Left ventricle myocardium superior (tissue), 1 donor: ENCODE results near the gene RAB40A. TPM values are rescaled to one million over a fixed set of nuclear protein-coding genes. Genes with fewer than 3 reads are reported as not detected.
"Not testable (repeated sequence)": the region's sequence is repeated elsewhere in the genome, so short reads cannot be mapped to it uniquely, and the experiment has no call there.

Source experiments
- ATAC-seq: fragments of 200-7000 bp; cut with Tn5 transposase; one replicate; pipeline ENCODE4 v1.9.1; 2020; ENCODE audit warnings: mild to moderate bottlenecking, moderate library complexity
- DNase-seq: peaks from one replicate; pipeline ENCODE4 v3.0.0-alpha.2; 2020
- intact Hi-C: fragments of 100-400 bp; cut with micrococcal nuclease; formaldehyde crosslinking; loops from one replicate; pipeline ENCODE4 v1.11.0; 2022
- total RNA-seq: library from RNA; stranded (reverse); fragmentation: NEBNext Ultra II Directional; extraction: Animal tissue kit (Norgen Biotek cat#: 25700); gene quantifications from one replicate; pipeline ENCODE4 v1.2.1, GENCODE V29; 2021
- donor health status: DM: no; HTN: yes; CAD: no; lungs with severe emphysema.

Gene RAB40A
- total RNA-seq, 1 donor from 2014 or later = 0.10 TPM

DNA sequence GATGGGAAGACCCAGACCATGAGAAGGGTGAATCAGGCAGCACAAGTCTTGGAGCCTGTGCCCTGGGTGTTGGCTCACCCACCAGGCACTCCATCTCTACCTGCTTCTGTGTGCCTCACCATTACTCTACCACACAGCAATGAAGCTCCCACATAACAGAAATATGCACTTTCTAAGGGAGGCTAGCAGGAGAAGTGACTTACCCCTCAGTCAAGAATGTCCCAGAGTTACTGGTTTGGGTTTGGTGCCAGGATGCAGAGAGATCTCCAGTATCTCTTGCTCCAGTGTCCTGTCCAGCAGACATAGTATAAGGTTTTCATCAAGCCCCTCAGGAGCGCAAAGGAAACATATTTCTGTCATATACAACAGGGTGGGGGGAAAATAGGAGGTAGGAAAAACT, 11.3 kb upstream of the RAB40A start:
- intact Hi-C loops = no loop called here
- DNase-seq (no peak), ATAC-seq (no peak)

DNA sequence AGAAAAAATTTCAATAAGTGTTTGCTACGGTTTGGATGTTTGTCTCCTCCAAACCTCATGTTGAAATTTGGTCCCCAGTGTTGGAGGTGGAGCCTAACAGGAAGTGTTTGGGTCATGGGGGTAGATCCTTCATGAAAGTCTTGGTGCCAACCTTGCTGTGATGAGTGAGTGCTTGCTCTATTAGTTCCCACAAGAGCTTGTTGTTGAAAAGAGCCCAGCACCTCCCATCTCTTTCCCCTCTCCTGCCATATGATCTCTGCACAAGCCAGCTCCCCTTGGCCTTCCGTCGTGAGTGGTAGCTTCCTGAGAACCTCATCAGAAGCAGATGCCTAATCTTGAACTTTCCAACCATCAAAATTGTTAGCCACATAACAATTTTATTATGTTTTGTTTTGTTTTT, 10.3 kb upstream of the RAB40A start:
- no peak for ATAC-seq
- no peak for DNase-seq
- intact Hi-C loops = no loop called here

DNA sequence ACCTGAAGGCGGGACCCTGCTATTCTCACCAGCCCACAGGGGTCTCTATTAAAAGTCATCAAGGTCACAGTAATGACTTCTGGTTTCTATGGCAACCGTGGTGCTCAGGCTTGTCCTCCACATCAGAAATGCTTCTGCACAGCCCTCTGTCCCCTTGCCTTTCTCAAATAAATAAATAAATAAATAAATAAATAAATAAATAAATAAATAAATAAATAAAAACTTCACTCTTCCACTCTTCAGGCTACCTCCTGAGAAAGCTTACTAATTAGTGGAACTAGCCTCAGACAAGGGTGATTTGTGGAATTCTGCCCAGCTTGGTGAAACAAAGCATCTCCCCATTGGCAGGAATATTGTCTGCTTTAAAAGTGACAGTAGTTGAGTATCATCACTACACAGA, 5.5 kb upstream of the RAB40A start:
- DNase-seq (no peak), ATAC-seq (no peak)
- intact Hi-C loops = no loop called here

DNA sequence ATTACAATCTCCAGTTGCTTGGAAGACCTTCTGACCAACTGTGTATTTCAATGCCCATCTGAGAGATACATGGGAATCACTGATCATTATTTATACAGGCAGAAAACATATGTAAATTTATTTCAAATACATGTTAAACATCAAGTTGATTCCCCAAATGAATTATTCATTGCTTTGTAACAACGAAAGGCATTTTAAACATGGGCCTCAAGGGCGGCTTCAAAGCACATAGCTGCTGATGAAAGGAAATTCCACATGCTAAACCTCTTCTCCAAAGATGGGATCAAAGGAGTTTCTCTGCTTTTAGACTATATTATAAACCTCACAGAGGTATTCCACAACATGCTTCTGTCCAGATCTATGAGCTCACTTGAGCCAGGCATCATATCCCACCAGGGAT, 4.3 kb upstream of the RAB40A start:
- intact Hi-C loops = no loop called here
- ATAC-seq (no peak), DNase-seq (no peak)

DNA sequence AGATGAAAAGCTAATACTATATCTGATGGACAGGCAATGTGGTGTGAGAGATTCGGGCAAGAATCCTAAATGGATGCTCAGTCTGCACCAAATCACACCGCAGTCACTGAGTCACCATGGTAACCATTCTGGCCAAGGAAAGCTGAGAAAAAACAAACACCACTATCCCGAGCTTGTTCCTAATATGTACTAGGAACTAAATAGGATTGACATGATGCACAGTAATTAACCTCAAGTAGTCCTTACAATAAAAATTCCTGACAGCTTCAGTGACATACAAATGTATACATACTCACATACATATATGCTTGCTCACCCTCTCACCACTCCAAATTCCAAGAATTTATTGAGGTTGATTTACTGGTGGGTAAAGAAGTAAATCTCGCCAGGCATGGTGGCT, 1.1 kb upstream of the RAB40A start:
- DNase-seq (no peak), ATAC-seq (no peak)
- intact Hi-C loops = no loop called here

DNA sequence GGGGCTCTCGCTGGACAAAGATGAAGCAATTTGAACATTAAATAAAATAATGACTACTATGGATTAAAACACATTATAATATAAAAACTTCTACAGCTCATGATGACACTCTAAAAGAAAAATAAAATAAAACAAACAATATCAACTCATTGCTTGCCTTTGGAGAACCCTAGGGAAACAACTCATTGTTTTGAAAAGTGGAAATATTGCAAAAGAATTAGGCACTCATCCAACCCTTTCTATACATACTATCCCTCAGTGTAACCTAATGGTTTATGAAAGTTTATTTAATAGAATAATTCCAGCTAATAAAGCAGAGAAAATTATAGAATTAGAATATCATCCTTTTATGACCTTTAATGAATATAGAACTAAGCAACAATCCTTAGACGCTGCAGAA, 718 bp downstream of the RAB40A start:
- ATAC-seq (no peak), DNase-seq (no peak)
- intact Hi-C loops = no loop called here

DNA sequence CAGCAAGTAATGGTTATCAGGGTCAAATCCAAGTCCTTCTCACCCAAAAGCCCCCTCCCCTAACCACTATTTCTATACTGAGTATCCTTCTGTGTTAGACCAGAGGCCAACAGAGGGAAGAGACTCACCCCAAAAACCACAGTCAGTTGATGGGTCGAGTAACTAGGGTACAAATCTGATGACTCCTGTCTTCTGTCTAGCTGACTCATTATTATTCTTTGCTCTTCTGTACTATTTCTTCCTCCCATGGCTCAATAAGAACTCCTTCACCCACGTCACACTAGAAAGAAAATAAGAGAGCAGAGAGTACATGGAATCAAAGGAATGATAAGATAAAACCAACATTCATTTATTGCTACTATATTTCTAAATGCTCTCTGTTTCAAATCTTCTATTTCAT, 2.0 kb downstream of the RAB40A start:
- no peak for ATAC-seq
- intact Hi-C loops = no loop called here
- no peak for DNase-seq

DNA sequence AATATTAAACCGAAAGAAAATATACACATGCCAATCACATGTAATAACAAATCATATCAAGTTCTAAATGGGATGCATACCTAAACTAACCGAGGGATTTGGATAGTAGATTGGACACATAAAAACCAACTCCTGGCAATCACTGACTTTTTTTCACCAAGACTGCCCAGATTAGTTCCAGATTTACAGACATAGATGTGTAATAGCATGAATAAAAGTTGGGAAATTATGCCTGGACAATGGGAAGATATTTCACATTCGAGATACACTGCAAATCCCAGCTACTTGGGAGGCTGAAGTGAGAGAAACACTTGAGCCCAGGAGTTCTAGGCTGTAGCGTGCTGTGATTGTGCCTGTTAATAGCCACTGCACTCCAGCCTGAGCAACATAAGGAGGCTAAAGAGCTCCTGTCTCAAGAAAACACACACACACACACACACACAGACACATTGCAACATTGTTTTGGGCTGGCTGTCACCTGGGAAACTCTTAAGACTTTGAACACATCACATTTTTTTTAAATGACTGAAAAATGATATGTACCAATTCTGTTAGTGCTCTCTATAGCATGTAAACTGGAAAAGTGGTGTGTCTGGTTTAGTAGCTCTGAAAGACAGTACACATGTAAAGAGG, 5.7 kb downstream of the RAB40A start:
- intact Hi-C loops = no loop called here
- ATAC-seq (no peak), DNase-seq (no peak)

DNA sequence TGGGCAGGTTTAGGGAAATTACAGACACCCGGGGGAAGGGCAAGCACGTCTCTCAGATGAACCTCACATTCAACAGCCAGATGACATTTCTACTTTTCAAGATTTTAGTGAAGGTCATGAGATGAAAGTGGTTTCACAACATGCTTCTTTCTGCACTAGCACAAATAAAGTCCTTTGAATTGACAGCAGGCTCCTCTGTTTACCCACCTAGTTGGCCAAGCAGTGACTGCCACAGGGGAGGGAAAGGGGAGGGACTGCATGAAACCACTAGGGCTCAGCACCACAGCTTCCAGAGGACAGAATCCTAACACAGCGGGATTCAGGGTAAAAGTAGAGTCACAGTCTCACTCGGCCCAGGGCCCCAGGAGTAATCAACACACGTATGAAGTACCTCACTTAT, 6.2 kb downstream of the RAB40A start:
- DNase-seq (no peak), ATAC-seq (no peak)
- intact Hi-C loops = no loop called here

DNA sequence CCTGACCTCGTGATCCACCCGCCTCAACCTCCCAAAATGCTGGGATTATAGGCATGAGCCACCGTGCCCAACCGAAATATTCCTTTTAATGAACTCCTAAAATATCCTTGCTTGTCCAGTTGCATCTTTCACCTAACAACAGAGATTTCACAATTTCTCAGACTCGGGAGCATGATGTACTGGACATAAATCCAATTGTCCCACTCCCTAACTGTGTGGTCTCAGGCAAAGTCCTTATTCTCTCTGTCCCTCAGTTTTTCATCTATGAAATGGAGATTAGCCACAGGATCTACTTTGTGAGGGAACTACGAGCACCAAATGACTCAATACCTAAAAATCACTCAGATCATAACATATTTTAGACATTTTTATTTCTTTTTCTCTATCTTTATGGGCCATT, 9.3 kb downstream of the RAB40A start:
- ATAC-seq (no peak), DNase-seq (no peak)
- intact Hi-C loops = no loop called here

DNA sequence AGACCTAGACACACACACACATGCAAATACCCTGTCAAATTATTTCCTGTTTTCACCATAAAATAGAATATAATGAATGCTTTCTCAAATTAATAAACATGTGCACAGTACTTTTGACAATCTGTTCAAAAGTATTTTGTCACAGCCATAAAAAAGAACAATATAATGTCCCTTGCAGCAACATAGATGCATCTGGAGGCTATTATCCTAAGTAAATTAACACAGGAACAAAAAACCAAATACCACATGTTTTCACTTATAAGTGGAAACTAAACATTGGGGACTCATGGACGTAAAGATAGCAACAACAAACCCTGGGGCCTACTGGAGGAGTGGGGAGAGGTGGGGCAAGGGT, 15.5 kb downstream of the RAB40A start:
- intact Hi-C loops = no loop called here
- ATAC-seq (no peak), DNase-seq (no peak)

DNA sequence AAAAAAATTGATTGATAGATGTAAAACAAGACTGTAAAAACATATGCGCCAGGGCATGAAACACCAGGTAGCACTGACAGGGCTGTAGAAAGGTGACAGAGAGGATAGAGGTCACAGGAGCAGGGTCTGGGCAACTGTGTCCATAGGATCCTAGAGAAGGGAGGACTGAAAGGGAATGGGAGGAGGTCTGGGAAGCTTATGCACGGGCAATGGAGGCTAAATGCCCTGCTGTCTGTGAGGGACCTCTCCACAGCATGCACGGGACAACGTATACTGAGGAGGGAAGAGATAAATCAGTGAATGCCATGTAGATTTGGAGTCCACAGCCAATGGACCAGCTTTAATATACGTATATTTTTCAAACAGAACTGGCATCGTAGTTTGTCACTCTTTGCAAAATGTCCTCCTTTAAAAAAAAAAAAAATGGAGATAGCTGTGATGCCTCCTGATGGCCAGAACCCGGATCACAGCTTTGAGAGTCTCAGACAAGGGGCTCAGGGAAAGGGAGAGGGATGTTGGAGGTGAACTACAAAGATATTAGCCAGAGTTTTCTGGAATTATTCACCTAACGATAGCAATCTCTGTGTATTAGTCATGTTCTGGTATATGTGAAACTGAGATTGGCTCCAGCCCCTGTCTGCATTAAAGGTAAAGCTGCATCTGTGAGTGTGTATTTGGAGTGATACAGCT, 16.0 kb downstream of the RAB40A start:
- intact Hi-C loops = no loop called here
- ATAC-seq (no peak), DNase-seq (no peak)

DNA sequence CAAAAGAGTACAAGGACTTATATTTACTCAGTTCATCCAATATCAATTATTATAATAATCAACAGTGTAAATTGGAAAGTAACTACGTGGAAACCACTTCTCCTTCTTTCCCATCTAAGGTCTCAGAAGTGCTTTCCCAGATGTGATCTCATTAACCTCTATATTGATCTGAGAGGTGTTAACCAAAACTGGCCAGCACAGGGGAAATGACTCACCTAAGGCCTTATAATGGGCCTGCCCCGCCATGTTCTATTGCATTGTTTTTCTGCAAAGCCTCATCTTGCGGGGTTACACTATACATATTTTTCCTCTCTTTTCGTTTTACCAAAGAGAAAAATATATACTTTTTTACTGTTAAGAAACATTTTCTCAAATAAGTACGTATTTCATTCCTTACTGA, 20.5 kb downstream of the RAB40A start:
- intact Hi-C loops = no loop called here
- ATAC-seq = no peak
- DNase-seq = no peak

DNA sequence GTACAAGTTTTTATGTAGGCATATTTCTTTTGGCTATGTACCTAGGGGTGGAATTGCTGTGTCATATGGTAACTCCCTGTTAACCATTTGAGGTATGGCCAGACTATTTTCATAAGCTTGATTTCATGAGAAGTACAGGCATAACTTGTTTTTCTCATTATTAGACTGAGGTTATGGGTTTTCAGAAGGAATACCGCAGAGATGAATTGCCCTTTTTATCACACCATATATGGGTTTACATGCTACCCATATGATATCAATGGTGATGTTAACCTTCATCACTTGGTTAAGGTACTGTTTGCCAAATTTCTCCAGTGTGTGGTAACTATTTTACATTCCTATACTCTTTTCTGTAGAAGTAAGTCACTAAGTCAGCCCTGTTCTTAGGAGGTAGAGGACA, 23.5 kb downstream of the RAB40A start:
- DNase-seq (no peak), ATAC-seq (no peak)
- intact Hi-C loops = no loop called here

DNA sequence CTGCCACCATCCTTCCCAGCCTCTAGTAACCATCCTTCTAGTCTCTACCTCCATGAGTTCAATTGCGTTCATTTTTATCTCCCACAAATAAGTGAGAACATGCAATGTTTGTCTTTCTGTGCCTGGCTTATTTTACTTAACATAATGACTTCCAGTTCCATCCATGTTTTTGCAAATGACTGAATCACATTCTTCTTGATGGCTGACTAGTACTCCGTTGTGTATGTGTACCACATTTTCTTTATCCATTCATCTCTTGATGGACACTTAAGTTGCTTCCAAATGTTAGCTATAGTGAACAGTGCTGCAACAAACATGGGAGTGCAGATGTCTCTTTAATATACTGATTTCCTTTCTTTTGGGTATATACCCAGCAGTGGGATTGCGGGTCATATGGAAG, 25.7 kb downstream of the RAB40A start:
- DNase-seq, ATAC-seq, intact Hi-C loops: not testable (repeated sequence)

DNA sequence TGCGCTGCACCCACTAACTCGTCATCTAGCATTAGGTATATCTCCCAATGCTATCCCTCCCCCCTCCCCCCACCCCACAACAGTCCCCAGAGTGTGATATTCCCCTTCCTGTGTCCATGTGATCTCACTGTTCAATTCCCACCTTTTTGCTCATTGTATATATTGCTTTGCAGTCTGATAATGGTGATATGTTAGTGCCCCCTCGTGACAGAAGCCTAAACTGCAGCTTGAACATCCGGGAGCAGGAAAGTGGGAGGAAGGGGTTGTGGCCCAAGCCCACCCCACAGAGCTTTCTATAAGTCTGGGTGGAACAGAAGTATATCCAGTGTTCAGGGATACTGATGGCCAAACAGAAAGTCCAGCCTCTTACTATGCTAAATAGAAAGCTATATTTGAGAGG, 29.6 kb downstream of the RAB40A start:
- ATAC-seq, intact Hi-C loops, DNase-seq: not testable (repeated sequence)

DNA sequence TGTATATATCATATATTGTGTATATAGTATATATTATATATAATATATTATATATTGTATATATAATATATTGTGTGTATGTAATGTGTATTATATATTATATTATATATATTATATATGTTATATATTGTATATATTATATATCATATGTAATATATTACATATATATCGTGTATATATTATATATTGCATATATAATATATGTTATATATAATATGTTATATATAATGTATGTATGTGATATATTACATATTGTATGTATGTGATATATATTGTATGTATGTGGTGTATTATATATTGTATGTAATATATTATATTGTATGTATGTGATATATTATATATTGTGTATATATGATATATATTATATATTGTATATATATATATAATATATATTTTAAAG, 30.5 kb downstream of the RAB40A start:
- DNase-seq (no peak), ATAC-seq (no peak)
- intact Hi-C loops = no loop called here

DNA sequence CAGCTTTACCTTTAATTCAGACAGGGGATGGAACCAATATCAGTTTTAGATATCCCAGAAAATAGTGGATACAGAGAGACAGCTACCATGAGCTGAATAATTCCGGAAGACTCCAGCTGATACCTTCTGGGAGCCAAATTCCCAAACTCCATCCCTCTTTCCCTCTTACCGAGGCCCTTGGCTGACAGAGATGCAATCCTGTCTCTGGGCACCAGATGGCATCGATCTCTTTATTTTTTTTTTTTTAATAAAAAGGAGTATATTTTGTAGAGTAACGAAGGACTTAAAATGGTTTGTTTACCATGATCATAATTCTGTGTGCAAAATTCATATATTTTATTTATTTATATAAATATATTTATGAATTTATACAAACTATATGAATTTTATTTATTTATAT, 31.0 kb downstream of the RAB40A start:
- no peak for DNase-seq
- no peak for ATAC-seq
- intact Hi-C loops = no loop called here

DNA sequence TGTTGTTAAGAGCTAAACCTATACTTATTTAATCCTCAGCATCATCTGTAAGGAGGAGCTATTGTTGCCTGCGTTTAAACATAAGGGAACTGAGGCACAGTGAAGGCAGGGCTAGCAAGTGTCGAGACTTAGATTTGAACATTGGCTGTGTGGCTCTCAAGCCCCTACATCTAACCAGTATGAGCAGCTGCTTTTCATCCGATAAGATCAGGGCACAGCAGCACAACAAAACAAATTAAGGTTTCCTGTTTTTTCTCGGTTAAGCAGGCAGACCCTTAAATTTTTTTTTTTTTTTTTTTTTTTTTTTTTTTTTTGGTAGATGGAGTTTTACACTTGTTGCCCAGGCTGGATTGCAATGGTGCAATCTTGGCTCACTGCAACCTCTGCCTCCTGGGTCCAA, 35.6 kb downstream of the RAB40A start:
- ATAC-seq (no peak), DNase-seq (no peak)
- intact Hi-C loops = no loop called here

DNA sequence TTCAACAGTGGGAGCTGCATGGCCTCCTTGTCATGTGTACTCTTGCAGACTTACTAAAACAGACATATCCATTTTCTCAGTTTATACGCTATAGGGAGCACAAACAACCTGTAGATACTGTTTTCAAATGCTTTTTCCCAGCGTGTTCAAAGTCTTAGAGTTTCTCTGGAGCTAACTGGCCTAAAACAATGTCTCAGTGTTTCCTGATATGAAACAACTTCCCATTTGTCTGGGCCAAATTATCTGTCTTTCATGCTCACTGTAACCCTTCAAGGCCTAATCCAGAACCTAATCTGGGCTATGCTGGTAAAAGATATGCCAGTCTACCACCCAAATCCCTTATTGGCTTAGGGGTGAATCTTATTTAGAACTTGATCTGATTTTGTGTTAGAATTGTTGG, 38.8 kb downstream of the RAB40A start:
- intact Hi-C loops = no loop called here
- no peak for DNase-seq

DNA sequence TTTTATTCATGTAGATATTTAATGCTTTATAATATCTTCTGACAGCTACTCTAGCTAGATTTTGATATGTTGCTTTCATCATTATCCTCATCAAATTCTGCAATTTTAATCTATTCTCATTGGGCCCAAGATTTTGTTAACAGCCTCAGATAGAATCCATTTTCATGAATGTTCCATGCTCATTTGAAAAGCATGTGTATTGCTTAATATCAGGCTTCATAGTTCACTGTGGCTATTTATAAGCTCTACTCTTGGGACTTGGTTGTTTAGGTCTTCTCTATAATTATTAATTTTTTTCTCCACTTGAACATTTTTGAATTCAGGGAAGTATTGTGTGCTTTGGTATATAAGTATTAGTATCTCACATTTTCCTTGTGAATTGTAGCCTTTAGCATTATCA, 41.8 kb downstream of the RAB40A start:
- intact Hi-C loops = no loop called here
- ATAC-seq = no peak
- no peak for DNase-seq

More for the DNA sequence above, 38.8 kb downstream of the RAB40A start:
- no peak for ATAC-seq

DNA sequence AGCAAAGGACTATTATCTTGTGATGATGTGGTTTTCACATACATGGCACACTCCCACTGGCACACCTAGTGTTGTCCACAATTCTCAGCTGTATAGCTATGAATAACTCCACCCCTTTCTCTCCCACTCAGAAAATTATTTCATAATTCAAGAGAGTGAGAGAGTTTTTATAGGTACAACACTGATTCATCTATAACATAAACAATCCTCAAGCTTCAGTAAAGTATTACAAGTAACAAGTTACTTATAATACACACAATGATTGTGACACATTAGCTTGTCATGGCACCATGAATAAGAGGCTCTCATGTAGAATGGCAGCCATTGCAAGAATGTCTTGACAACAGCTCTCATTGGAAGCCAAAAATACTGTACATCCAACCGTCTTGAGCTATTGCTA, 43.9 kb downstream of the RAB40A start:
- ATAC-seq (no peak), DNase-seq (no peak)
- intact Hi-C loops = no loop called here
